Measurements from ENCODE around the gene RASGRP2.

DNA sequence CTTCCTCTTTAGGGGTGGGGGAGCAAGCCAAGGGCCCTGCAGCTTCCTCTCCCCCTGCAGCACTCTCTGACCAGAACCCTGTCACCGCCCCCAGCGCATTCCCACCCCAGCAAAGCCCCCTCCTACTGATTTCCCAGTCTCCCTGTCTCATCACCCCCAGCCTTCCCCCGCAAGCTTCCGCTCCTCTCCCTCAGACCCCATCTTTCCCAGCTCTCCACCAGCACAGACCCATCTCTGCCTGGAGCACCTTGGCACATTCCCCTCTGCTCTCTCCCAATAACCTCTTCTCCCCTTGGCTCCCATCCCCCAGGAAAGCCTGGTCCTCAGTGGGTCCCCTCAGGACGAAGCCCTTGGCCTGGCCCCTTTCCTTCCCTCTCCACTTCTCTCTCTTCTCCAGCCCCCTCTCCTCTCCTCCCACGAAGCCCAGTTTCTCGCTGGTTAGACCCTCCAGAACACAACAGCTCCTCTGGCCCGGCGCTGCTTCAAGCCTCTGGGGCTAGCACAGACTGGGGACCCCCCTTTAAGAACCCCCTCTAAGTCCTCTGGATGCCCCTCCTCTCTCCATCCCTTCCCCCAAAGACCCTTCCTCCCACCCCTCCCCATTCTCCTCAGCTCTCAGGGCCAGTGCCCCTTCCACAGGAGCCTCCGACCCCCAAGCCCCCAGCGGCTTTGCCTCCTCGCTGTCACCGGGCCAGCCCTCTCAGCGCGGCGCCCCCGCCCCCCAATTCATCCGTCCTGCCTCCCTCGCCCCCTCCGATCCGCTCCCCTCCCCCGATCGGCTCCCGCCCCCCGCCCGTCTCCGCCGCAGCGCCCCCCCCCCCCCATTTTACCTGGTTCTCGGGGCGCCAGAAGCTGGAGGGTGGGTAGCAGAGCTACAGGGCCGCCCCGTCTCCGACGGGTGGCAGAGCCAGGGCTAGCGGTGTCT lies 21.5 kb downstream of the RASGRP2 start:
- TF ChIP-seq CTCF (IDR thresholded peaks at IDR 0.05; ENCODE audit: low read depth, low read length), result no peak
- TF ChIP-seq EZH2phosphoT487 (IDR thresholded peaks at IDR 0.05; ENCODE audit: low read depth), result no peak
